ENCODE measurements around the gene PLAU.

DNA sequence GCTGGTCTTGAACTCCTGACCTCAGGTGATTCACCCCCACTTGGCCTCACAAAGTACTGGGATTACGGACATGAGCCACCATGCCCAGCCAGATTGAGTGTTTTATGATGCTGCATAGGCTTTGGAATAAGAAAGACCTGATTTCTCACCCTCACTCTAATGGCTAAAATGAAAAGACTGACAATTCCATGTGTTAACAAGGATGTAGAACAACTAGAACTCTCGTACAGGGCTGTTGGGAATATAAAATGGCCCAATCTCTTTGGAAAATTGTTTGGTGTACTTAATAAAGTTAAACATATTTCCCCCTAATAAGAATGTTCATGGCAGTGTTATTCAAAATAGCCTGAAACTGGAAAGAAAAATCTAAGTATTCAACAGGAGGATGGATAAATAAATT, 43.8 kb downstream of the PLAU start:
- TF ChIP-seq GATA2 (IDR thresholded peaks at IDR 0.05; ENCODE audit: low read depth, low read length) = no peak
- no peak for TF ChIP-seq GATA3 (IDR thresholded peaks at IDR 0.05; ENCODE audit: low read depth, low read length)

All from SH-SY5Y (cell line).